ENCODE results near the gene LAS1L.
A peak's percentile ranks its signal among the peaks of the same experiment; 100 is the strongest.
"Not testable (repeated sequence)": the region's sequence is repeated elsewhere in the genome, so short reads cannot be mapped to it uniquely, and the experiment has no call there.

Gene LAS1L

GRCh38 chrX:65534450-65535292 is at the start of gene LAS1L:
TSS of gene LAS1L (minus strand) at chrX:65534787. CDS start at chrX:65534715, 72 bp downstream.
- DNase-seq (ENCODE audit: low read depth in 2 of 2), result peak; percentile 77 to 80

- no peak for DNase-seq (ENCODE audit: low read depth in 2 of 2)
Observed at GRCh38 chrX:65582450-65583082, 48.0 kb upstream of the LAS1L start.

GRCh38 chrX:65581661-65582339 is 47.2 kb upstream of the LAS1L start:
- DNase-seq (ENCODE audit: low read depth in 2 of 2), result peak in 1 of 2 donors; percentile 32

- no peak for DNase-seq (ENCODE audit: low read depth in 2 of 2)
Observed at GRCh38 chrX:65578346-65578745, 43.8 kb upstream of the LAS1L start.

- DNase-seq (ENCODE audit: low read depth in 2 of 2), result no peak
Observed at GRCh38 chrX:65576160-65576559, 41.6 kb upstream of the LAS1L start.

GRCh38 chrX:65575022-65575421 is 40.4 kb upstream of the LAS1L start:
- DNase-seq (ENCODE audit: low read depth in 2 of 2), result no peak

GRCh38 chrX:65574356-65574755 is 39.8 kb upstream of the LAS1L start:
- no peak for DNase-seq (ENCODE audit: low read depth in 2 of 2)

GRCh38 chrX:65572971-65573370 is 38.4 kb upstream of the LAS1L start:
- no peak for DNase-seq (ENCODE audit: low read depth in 2 of 2)

- not testable (repeated sequence) for DNase-seq (ENCODE audit: low read depth in 2 of 2)
Observed at GRCh38 chrX:65562850-65563249, 28.3 kb upstream of the LAS1L start.

GRCh38 chrX:65551489-65552339 is 17.1 kb upstream of the LAS1L start:
- no peak for DNase-seq (ENCODE audit: low read depth in 2 of 2)

GRCh38 chrX:65551086-65551485 is 16.5 kb upstream of the LAS1L start:
- DNase-seq (ENCODE audit: low read depth in 2 of 2), result no peak

GRCh38 chrX:65545456-65545855 is 10.9 kb upstream of the LAS1L start:
- DNase-seq (ENCODE audit: low read depth in 2 of 2), result no peak

- DNase-seq (ENCODE audit: low read depth in 2 of 2), result no peak
Observed at GRCh38 chrX:65537229-65537628, 2.6 kb upstream of the LAS1L start.

GRCh38 chrX:65536291-65536690 is 1.7 kb upstream of the LAS1L start:
- no peak for DNase-seq (ENCODE audit: low read depth in 2 of 2)

GRCh38 chrX:65532016-65532415 is 2.6 kb downstream of the LAS1L start:
- no peak for DNase-seq (ENCODE audit: low read depth in 2 of 2)

- DNase-seq (ENCODE audit: low read depth in 2 of 2), result peak in 1 of 2 donors; percentile 3
Observed at GRCh38 chrX:65528705-65529340, 5.8 kb downstream of the LAS1L start.

GRCh38 chrX:65528293-65528692 is 6.3 kb downstream of the LAS1L start:
- no peak for DNase-seq (ENCODE audit: low read depth in 2 of 2)

GRCh38 chrX:65524139-65524538 is 10.4 kb downstream of the LAS1L start:
- DNase-seq (ENCODE audit: low read depth in 2 of 2), result no peak

- no peak for DNase-seq (ENCODE audit: low read depth in 2 of 2)
Observed at GRCh38 chrX:65522739-65523372, 11.7 kb downstream of the LAS1L start.

- DNase-seq (ENCODE audit: low read depth in 2 of 2), result not testable (repeated sequence)
Observed at GRCh38 chrX:65519530-65519929, 15.1 kb downstream of the LAS1L start.

GRCh38 chrX:65518980-65519379 is 15.6 kb downstream of the LAS1L start:
- DNase-seq (ENCODE audit: low read depth in 2 of 2), result not testable (repeated sequence)

Data from stimulated activated CD8-positive, alpha-beta memory T cell treated with anti-CD3 and anti-CD28 coated beads, Interleukin-15, amount 100 ng/mL, for 4 hours (primary cell).